ENCODE results near the gene H3-3A. TPM values are rescaled to one million over a fixed set of nuclear protein-coding genes. Genes with fewer than 3 reads are reported as not detected.

H3-3A gene
- total RNA-seq, 1 donor from 2014 or later, result 184 TPM

GRCh38 chr1:226052061-226052460 lies 10.5 kb upstream of the H3-3A start:
- DNase-seq (ENCODE audit: low read depth, low spot score), result no peak

- DNase-seq (ENCODE audit: low read depth, low spot score), result no peak
Measured at GRCh38 chr1:226054519-226055327, 7.8 kb upstream of the H3-3A start.

- no peak for DNase-seq (ENCODE audit: low read depth, low spot score)
Measured at GRCh38 chr1:226059709-226060108, 2.8 kb upstream of the H3-3A start.

- DNase-seq (ENCODE audit: low read depth, low spot score), result no peak
Measured at GRCh38 chr1:226060427-226060826, 2.1 kb upstream of the H3-3A start.

- DNase-seq (ENCODE audit: low read depth, low spot score), result no peak
Measured at GRCh38 chr1:226061068-226061840, 1.3 kb upstream of the H3-3A start.

- DNase-seq (ENCODE audit: low read depth, low spot score), result no peak
Measured at GRCh38 chr1:226061841-226062557, 517 bp upstream of the H3-3A start.

- DNase-seq (ENCODE audit: low read depth, low spot score), result no peak
Measured at GRCh38 chr1:226063224-226063976, 884 bp downstream of the H3-3A start.

GRCh38 chr1:226063977-226064815 lies 1.7 kb downstream of the H3-3A start:
- no peak for DNase-seq (ENCODE audit: low read depth, low spot score)

- DNase-seq (ENCODE audit: low read depth, low spot score), result no peak
Measured at GRCh38 chr1:226064816-226065248, 2.3 kb downstream of the H3-3A start.

- no peak for DNase-seq (ENCODE audit: low read depth, low spot score)
Measured at GRCh38 chr1:226066415-226067078, 4.0 kb downstream of the H3-3A start.

- no peak for DNase-seq (ENCODE audit: low read depth, low spot score)
Measured at GRCh38 chr1:226069811-226070489, 7.4 kb downstream of the H3-3A start.

- no peak for DNase-seq (ENCODE audit: low read depth, low spot score)
Measured at GRCh38 chr1:226072347-226072746, 9.8 kb downstream of the H3-3A start.

- DNase-seq (ENCODE audit: low read depth, low spot score), result no peak
Measured at GRCh38 chr1:226073184-226073950, 10.9 kb downstream of the H3-3A start.

- no peak for DNase-seq (ENCODE audit: low read depth, low spot score)
Measured at GRCh38 chr1:226074046-226074445, 11.5 kb downstream of the H3-3A start.

GRCh38 chr1:226076378-226076777 lies 13.9 kb downstream of the H3-3A start:
- DNase-seq (ENCODE audit: low read depth, low spot score), result no peak

- DNase-seq (ENCODE audit: low read depth, low spot score), result no peak
Measured at GRCh38 chr1:226078374-226078773, 15.9 kb downstream of the H3-3A start.

- DNase-seq (ENCODE audit: low read depth, low spot score), result no peak
Measured at GRCh38 chr1:226082587-226082917, 20.0 kb downstream of the H3-3A start.

- no peak for DNase-seq (ENCODE audit: low read depth, low spot score)
Measured at GRCh38 chr1:226082959-226083301, 20.4 kb downstream of the H3-3A start.

Data from pulmonary artery endothelial cell (primary cell).